Measurements from ENCODE around the gene MVB12B. TPM values are rescaled to one million over a fixed set of nuclear protein-coding genes. Genes with fewer than 3 reads are reported as not detected.

The MVB12B gene
- total RNA-seq, 1 donor = 5.4 TPM

DNA sequence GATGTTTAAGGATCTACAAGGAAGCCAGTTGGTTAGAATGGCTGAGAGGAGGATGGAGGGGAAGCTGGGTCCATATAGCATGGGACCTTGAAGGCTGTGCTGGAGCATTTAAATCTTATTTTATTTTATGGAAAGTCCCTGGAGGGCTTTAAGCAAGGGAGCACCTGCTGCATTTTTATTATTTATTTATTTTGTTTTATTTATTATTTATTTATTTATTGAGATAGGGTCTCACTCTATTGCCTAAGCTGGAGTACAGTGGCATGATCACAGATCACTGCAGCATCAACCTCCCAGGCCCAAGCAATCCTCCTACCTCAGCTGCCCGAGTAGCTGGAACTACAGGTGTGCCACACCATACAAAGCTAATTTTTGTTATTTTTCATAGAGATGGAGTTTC lies 4.9 kb upstream of the MVB12B start:
- Histone ChIP-seq H3K36me3 (ENCODE audit: insufficient read depth, low read length) (no peaks in the 10 kb centered on the region), H3K4me1 (ENCODE audit: insufficient read depth, low read length) (peaks cover 3% of the 10 kb centered on the region), H3K79me2 (ENCODE audit: insufficient read depth, low read length) (no peaks in the 10 kb centered on the region), H3K27me3 (ENCODE audit: insufficient read depth, low read length) (no peaks in the 10 kb centered on the region), H3K4me3 (ENCODE audit: insufficient read depth, low read length) (no peak overlapping the region), H4K20me1 (ENCODE audit: insufficient read depth, low read length) (no peaks in the 10 kb centered on the region), H3K4me2 (ENCODE audit: insufficient read depth, low read length) (no peak overlapping the region), H3K27ac (ENCODE audit: low read depth, low read length) (no peak overlapping the region), H2AFZ (ENCODE audit: low read length) (no peak overlapping the region), H3K9me3 (ENCODE audit: low read depth, low read length) (no peaks in the 10 kb centered on the region)
- TF ChIP-seq, protein P1, sequence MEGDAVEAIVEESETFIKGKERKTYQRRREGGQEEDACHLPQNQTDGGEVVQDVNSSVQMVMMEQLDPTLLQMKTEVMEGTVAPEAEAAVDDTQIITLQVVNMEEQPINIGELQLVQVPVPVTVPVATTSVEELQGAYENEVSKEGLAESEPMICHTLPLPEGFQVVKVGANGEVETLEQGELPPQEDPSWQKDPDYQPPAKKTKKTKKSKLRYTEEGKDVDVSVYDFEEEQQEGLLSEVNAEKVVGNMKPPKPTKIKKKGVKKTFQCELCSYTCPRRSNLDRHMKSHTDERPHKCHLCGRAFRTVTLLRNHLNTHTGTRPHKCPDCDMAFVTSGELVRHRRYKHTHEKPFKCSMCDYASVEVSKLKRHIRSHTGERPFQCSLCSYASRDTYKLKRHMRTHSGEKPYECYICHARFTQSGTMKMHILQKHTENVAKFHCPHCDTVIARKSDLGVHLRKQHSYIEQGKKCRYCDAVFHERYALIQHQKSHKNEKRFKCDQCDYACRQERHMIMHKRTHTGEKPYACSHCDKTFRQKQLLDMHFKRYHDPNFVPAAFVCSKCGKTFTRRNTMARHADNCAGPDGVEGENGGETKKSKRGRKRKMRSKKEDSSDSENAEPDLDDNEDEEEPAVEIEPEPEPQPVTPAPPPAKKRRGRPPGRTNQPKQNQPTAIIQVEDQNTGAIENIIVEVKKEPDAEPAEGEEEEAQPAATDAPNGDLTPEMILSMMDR (IDR thresholded peaks at IDR 0.05; ENCODE audit: extremely low read depth, low read depth, low read length) = no peak
- no peak for DNase-seq (ENCODE audit: insufficient read length, low spot score, missing footprints)

DNA sequence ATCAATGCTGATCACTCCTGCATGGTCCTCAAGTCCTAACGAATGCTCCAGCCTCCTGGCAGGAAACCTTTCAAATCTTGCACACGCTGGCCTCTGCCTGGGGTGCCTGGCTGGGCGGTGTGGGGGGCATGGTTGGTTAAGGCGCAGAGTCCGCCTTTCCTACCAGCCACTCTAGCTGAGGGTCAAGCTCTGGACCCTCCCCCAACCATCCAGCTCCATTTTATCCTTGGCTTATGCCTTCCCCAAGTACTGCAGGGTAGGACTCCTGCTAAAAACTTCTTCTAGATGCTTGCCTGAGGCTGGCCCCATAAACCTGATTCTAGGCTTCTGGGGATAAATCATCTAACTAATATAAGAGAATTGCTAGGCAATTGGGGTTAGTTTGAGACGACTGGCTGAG lies 808 bp upstream of the MVB12B start:
- H4K20me1 ChIP-seq (ENCODE audit: insufficient read depth, low read length) = no peaks in the 10 kb centered on the region
- H3K4me2 ChIP-seq (ENCODE audit: insufficient read depth, low read length) = peak overlapping the region; percentile 85
- H3K4me3 ChIP-seq (ENCODE audit: insufficient read depth, low read length) = peak overlapping the region; percentile 75
- no peaks in the 10 kb centered on the region for H3K9me3 ChIP-seq (ENCODE audit: low read depth, low read length)
- H3K79me2 ChIP-seq (ENCODE audit: insufficient read depth, low read length) = peaks cover 28% of the 10 kb centered on the region
- DNase-seq (ENCODE audit: insufficient read length, low spot score, missing footprints) = peak; percentile 77
- TF ChIP-seq, protein P1 (IDR thresholded peaks at IDR 0.05; ENCODE audit: extremely low read depth, low read depth, low read length) = no peak
- peak overlapping the region; percentile 83 for H2AFZ ChIP-seq (ENCODE audit: low read length)
- no peak overlapping the region for H3K27ac ChIP-seq (ENCODE audit: low read depth, low read length)
- H3K36me3 ChIP-seq (ENCODE audit: insufficient read depth, low read length) = no peaks in the 10 kb centered on the region
- H3K4me1 ChIP-seq (ENCODE audit: insufficient read depth, low read length) = peaks cover 13% of the 10 kb centered on the region
- no peaks in the 10 kb centered on the region for H3K27me3 ChIP-seq (ENCODE audit: insufficient read depth, low read length)

DNA sequence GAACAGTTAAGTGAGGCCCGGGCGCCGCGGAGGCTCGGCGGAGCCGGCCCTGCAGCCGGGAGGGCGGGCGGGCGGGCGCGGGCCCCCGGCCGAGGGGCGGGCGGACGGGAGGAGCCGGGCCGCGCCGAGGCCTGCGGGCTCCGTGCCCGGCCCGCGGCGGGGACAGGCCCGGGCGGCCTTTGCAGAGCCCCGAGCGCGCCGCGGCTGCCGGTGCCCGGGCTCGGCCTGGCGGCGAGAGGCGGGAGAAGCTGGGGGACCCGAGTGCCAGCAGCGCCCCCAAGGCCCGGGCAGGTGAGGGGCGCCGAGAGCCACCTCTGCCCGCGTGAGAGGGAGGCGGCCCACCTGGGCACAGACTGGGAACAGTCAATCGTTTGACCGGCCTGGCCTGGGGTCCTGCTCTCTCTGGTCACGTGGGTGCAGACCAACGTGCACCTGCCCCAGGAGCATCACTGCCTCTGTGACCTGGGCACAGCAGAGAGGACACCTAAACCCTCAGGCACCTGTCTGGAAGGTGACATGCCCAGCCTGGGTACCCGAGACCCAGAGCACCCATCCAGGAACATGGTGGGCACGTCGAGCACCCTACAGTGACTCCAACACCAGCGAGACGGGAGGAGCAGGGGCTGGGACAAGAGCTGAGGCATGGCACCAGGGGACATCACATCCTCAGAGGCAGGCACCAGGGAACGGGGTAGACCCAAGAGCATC lies 531 bp downstream of the MVB12B start:
- DNase-seq (ENCODE audit: insufficient read length, low spot score, missing footprints) = no peak
- Histone ChIP-seq H2AFZ (ENCODE audit: low read length) (peak overlapping the region; percentile 85), H3K27me3 (ENCODE audit: insufficient read depth, low read length) (no peaks in the 10 kb centered on the region), H3K4me3 (ENCODE audit: insufficient read depth, low read length) (peak overlapping the region; percentile 77), H3K27ac (ENCODE audit: low read depth, low read length) (no peak overlapping the region), H3K4me1 (ENCODE audit: insufficient read depth, low read length) (peaks cover 13% of the 10 kb centered on the region), H3K4me2 (ENCODE audit: insufficient read depth, low read length) (peak overlapping the region; percentile 92), H4K20me1 (ENCODE audit: insufficient read depth, low read length) (no peaks in the 10 kb centered on the region), H3K79me2 (ENCODE audit: insufficient read depth, low read length) (peaks cover 38% of the 10 kb centered on the region), H3K36me3 (ENCODE audit: insufficient read depth, low read length) (no peaks in the 10 kb centered on the region), H3K9me3 (ENCODE audit: low read depth, low read length) (no peaks in the 10 kb centered on the region)
- TF ChIP-seq, protein P1 (IDR thresholded peaks at IDR 0.05; ENCODE audit: extremely low read depth, low read depth, low read length) = no peak

DNA sequence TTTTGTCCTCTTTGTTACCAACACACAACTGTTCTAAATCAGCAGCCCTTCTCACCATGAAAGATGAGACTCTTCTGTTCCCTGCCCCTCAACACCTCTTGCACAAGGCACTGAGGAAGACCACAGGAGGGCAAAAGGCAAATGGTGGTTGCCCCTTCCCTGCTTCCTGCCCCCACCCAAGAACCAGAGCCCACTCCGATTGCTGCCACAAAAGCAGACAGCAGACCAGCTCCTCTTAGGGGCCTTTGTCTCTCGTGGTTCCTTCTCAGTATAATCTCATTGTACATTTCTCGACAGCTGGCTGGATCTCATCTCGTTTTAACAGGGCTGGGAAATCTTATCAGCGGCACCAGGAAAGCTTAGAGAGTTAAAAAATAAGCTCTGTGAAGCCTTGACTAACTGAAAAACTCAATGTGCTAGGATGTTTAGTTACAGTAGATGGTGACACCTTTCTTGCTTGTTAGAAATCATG lies 1.1 kb downstream of the MVB12B start:
- Histone ChIP-seq H3K4me3 (ENCODE audit: insufficient read depth, low read length) (peak overlapping the region; percentile 77), H3K27ac (ENCODE audit: low read depth, low read length) (no peak overlapping the region), H3K4me2 (ENCODE audit: insufficient read depth, low read length) (peak overlapping the region; percentile 92), H4K20me1 (ENCODE audit: insufficient read depth, low read length) (no peaks in the 10 kb centered on the region), H3K36me3 (ENCODE audit: insufficient read depth, low read length) (no peaks in the 10 kb centered on the region), H3K27me3 (ENCODE audit: insufficient read depth, low read length) (no peaks in the 10 kb centered on the region), H3K9me3 (ENCODE audit: low read depth, low read length) (no peaks in the 10 kb centered on the region), H3K4me1 (ENCODE audit: insufficient read depth, low read length) (peaks cover 13% of the 10 kb centered on the region), H3K79me2 (ENCODE audit: insufficient read depth, low read length) (peaks cover 44% of the 10 kb centered on the region), H2AFZ (ENCODE audit: low read length) (peak overlapping the region; percentile 85)
- TF ChIP-seq, protein P1 (IDR thresholded peaks at IDR 0.05; ENCODE audit: extremely low read depth, low read depth, low read length) = no peak
- DNase-seq (ENCODE audit: insufficient read length, low spot score, missing footprints) = peak; percentile 83
